HG03064 (cell line): ENCODE measurements around the gene AMMECR1.
"Not testable (repeated sequence)": the region's sequence is repeated elsewhere in the genome, so short reads cannot be mapped to it uniquely, and the experiment has no call there.

Experiments used
- ATAC-seq: cut with Tn5 transposase; IDR thresholded peaks from one replicate; pipeline ENCODE4 v1.9.1; 2021; ENCODE audit warnings: low read depth; ENCODE audit not compliant: unreplicated experiment

The AMMECR1 gene

GRCh38 chrX:110175146-110175545 lies 142.7 kb downstream of the AMMECR1 start:
- ATAC-seq: no peak

- ATAC-seq: no peak
Observed at GRCh38 chrX:110173192-110174175, 144.4 kb downstream of the AMMECR1 start.

- ATAC-seq: peak; percentile 98
Observed at GRCh38 chrX:110172215-110172614, 145.7 kb downstream of the AMMECR1 start.

GRCh38 chrX:110171442-110171841 lies 146.4 kb downstream of the AMMECR1 start:
- no peak for ATAC-seq

GRCh38 chrX:110170029-110170428 lies 147.9 kb downstream of the AMMECR1 start:
- no peak for ATAC-seq

- no peak for ATAC-seq
Observed at GRCh38 chrX:110168585-110168984, 149.3 kb downstream of the AMMECR1 start.

- no peak for ATAC-seq
Observed at GRCh38 chrX:110167952-110168451, 149.9 kb downstream of the AMMECR1 start.

- no peak for ATAC-seq
Observed at GRCh38 chrX:110163488-110163887, 154.4 kb downstream of the AMMECR1 start.

- ATAC-seq: no peak
Observed at GRCh38 chrX:110162867-110163266, 155.0 kb downstream of the AMMECR1 start.

- ATAC-seq: no peak
Observed at GRCh38 chrX:110162131-110162530, 155.8 kb downstream of the AMMECR1 start.

- no peak for ATAC-seq
Observed at GRCh38 chrX:110161361-110161686, 156.6 kb downstream of the AMMECR1 start.

- no peak for ATAC-seq
Observed at GRCh38 chrX:110159865-110160264, 158.0 kb downstream of the AMMECR1 start.

- no peak for ATAC-seq
Observed at GRCh38 chrX:110159235-110159634, 158.7 kb downstream of the AMMECR1 start.

GRCh38 chrX:110157444-110157843 lies 160.4 kb downstream of the AMMECR1 start:
- no peak for ATAC-seq

- no peak for ATAC-seq
Observed at GRCh38 chrX:110156167-110156754, 161.6 kb downstream of the AMMECR1 start.

GRCh38 chrX:110155759-110156158 lies 162.1 kb downstream of the AMMECR1 start:
- ATAC-seq: no peak

GRCh38 chrX:110154328-110154727 lies 163.6 kb downstream of the AMMECR1 start:
- ATAC-seq: not testable (repeated sequence)

GRCh38 chrX:110153896-110154295 lies 164.0 kb downstream of the AMMECR1 start:
- no peak for ATAC-seq

GRCh38 chrX:110153244-110153643 lies 164.6 kb downstream of the AMMECR1 start:
- no peak for ATAC-seq

- peak; percentile 54 for ATAC-seq
Observed at GRCh38 chrX:110146521-110146920, 171.4 kb downstream of the AMMECR1 start.

- peak; percentile 57 for ATAC-seq
Observed at GRCh38 chrX:110145854-110146253, 172.0 kb downstream of the AMMECR1 start.

GRCh38 chrX:110145311-110145710 lies 172.6 kb downstream of the AMMECR1 start:
- ATAC-seq: no peak
